CD4-positive, alpha-beta T cell (primary cell): ENCODE results near the gene ORM1. TPM values are rescaled to one million over a fixed set of nuclear protein-coding genes. Genes with fewer than 3 reads are reported as not detected.

Source experiments
- ATAC-seq: fragments of 200-7000 bp; cut with Tn5 transposase; one replicate; pipeline ENCODE4 v1.10.0; 2022; ENCODE audit warnings: mild to moderate bottlenecking; ENCODE audit not compliant: poor library complexity
- CTCF ChIA-PET: fragments of 350-600 bp; sonication (Branson Sonifier 250); formaldehyde crosslinking; loops from one replicate; lab custom pipeline; 2021; ENCODE audit warnings: antibody characterized with exemption, inconsistent platforms; lab: Charles Lee
- POLR2A ChIA-PET: fragments of 350-600 bp; sonication (Branson Sonifier 250); formaldehyde crosslinking; loops from one replicate; lab custom pipeline; 2021; ENCODE audit warnings: antibody characterized with exemption, inconsistent platforms; lab: Charles Lee
- DNase-seq, 14 experiments: peaks; one replicate each; pipeline ENCODE4 v3.0.0-alpha.2; 2013 to 2020; ENCODE audit warnings: mixed read lengths in 2 of 14
- H3K27ac ChIP-seq, 2 donors: one replicate each; pipeline versions ENCODE4 v1.5.1 to v1.7.0; 2013; ENCODE audit warnings: low read length in 2 of 2, low read depth in 1 of 2, mild to moderate bottlenecking in 1 of 2
- H3K27me3 ChIP-seq, 2 experiments: 1 replicate in 1 of 2; 2 replicates in 1 of 2; pipeline versions ENCODE4 v1.6.1 to v1.7.0; 2013; ENCODE audit warnings: low read length in 2 of 2, control low read depth in 1 of 2, mild to moderate bottlenecking in 1 of 2, moderate library complexity in 1 of 2; ENCODE audit not compliant: insufficient read depth in 2 of 2, control insufficient read depth in 1 of 2
- H3K36me3 ChIP-seq: one replicate; pipeline ENCODE4 v1.6.1; 2013; ENCODE audit warnings: low read length, control low read depth; ENCODE audit not compliant: insufficient read depth
- H3K4me1 ChIP-seq: one replicate; pipeline ENCODE4 v1.6.1; 2013; ENCODE audit warnings: low read length, control low read depth; ENCODE audit not compliant: insufficient read depth
- H3K4me3 ChIP-seq: one replicate; pipeline ENCODE4 v1.5.1; 2013; ENCODE audit warnings: mild to moderate bottlenecking, low read length, moderate library complexity
- H3K9me3 ChIP-seq, 2 experiments: 1 replicate in 1 of 2; 2 replicates in 1 of 2; pipeline versions ENCODE4 v1.6.1 to v1.7.0; 2013; ENCODE audit warnings: low read length in 2 of 2, mild to moderate bottlenecking in 2 of 2, control low read depth in 1 of 2, moderate library complexity in 1 of 2; ENCODE audit not compliant: control insufficient read depth in 1 of 2, insufficient read depth in 1 of 2
- H3K27ac Mint-ChIP-seq: one replicate; pipeline ENCODE4 v1.8.0; 2020; ENCODE audit warnings: mixed read lengths
- H3K27me3 Mint-ChIP-seq: one replicate; pipeline ENCODE4 v1.8.0; 2021; ENCODE audit warnings: mixed read lengths
- H3K36me3 Mint-ChIP-seq: one replicate; pipeline ENCODE4 v1.8.0; 2021; ENCODE audit warnings: low read depth, mixed read lengths
- H3K4me1 Mint-ChIP-seq: one replicate; pipeline ENCODE4 v1.8.0; 2021; ENCODE audit warnings: low read depth, mixed read lengths
- H3K4me3 Mint-ChIP-seq: one replicate; pipeline ENCODE4 v1.8.0; 2020; ENCODE audit warnings: mild to moderate bottlenecking, mixed read lengths
- H3K9me3 Mint-ChIP-seq: one replicate; pipeline ENCODE4 v1.8.0; 2020; ENCODE audit warnings: mixed read lengths
- intact Hi-C, 2 experiments: fragments of 100-400 bp; cut with DNase I in 1 of 2; cut with micrococcal nuclease in 1 of 2; formaldehyde crosslinking; loops; one replicate each; pipeline versions ENCODE4 v1.15.1 to v1.9.0; 2023 to 2025; cut with DNase I, micrococcal nuclease
- total RNA-seq, 174 experiments: library from RNA in 2 of 174; stranded (reverse) in 2 of 174; gene quantifications; one replicate each; pipeline ENCODE4 v1.2.3 and lab custom pipeline; 2021 to 2026
- TF ChIP-seq, protein P1 (sequence below): fragments of 200-600 bp; IDR thresholded peaks from one replicate; pipeline ENCODE4 v1.8.0; 2022; ENCODE audit warnings: antibody characterized with exemption, mild to moderate bottlenecking

ORM1 gene
- total RNA-seq, 2 experiments from 2014 or later: not detected

DNA sequence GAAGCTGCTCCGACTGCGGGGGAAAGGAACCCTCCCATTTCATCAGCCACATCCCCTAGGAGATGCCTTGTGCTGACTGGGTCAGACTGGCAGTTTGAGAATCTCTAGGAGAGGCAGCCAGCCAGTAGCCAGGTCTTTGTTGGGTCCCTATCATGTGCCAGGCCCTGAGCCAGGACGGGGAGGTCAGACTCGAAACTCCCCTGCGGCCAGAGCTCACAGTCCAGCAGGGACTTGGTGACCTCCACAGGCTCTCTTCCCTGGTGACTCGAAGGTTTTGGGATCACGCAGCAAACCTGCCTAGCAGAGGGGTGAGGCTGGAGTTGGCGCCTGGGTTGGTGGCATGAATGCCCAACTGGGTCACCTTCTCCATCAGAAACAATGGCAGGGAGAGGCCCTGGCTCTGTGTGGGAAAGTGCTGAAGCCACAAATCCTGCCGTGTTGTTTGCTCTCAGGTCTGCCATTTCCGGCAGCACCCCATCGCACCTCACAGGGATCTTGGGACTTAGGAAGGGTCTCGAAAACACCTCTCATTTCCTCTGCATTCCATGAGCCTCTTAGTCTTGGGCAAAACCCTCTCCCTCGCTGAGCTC, 14.4 kb upstream of the ORM1 start:
- no peak overlapping the region for H3K4me3 ChIP-seq
- no peak overlapping the region for H3K27ac ChIP-seq
- intact Hi-C loops: no loop called here
- CTCF ChIA-PET: no interaction called here
- ATAC-seq: no peak
- no peaks in the 10 kb centered on the region for H3K9me3 ChIP-seq
- Mint-ChIP-seq H3K36me3 (no peaks in the 10 kb centered on the region), H3K27me3 (no peaks in the 10 kb centered on the region), H3K4me1 (peaks cover 4% of the 10 kb centered on the region), H3K9me3 (no peaks in the 10 kb centered on the region), H3K27ac (no peak overlapping the region), H3K4me3 (no peak overlapping the region)
- no peaks in the 10 kb centered on the region for H3K36me3 ChIP-seq
- TF ChIP-seq, protein P1, sequence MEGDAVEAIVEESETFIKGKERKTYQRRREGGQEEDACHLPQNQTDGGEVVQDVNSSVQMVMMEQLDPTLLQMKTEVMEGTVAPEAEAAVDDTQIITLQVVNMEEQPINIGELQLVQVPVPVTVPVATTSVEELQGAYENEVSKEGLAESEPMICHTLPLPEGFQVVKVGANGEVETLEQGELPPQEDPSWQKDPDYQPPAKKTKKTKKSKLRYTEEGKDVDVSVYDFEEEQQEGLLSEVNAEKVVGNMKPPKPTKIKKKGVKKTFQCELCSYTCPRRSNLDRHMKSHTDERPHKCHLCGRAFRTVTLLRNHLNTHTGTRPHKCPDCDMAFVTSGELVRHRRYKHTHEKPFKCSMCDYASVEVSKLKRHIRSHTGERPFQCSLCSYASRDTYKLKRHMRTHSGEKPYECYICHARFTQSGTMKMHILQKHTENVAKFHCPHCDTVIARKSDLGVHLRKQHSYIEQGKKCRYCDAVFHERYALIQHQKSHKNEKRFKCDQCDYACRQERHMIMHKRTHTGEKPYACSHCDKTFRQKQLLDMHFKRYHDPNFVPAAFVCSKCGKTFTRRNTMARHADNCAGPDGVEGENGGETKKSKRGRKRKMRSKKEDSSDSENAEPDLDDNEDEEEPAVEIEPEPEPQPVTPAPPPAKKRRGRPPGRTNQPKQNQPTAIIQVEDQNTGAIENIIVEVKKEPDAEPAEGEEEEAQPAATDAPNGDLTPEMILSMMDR: no peak
- POLR2A ChIA-PET: no interaction called here
- H3K4me1 ChIP-seq: peaks cover 6% of the 10 kb centered on the region
- DNase-seq: no peak
- H3K27me3 ChIP-seq: no peaks in the 10 kb centered on the region

DNA sequence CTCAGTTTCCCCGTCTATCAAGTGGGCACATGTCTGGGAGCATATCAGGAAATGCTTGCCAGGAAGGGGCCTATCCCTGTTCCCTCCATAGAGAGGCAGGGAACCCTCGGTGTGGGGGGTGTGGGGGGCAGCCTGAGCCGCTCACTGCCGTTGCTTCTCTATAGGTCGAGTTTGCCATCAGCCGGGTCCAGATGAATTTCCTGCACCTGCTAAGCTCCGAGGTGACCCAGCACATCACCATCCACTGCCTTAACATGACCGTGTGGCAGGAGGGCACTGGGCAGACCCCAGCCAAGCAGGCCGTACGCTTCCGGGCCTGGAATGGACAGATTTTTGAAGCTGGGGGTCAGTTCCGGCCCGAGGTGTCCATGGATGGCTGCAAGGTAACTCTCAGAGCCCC, 13.8 kb upstream of the ORM1 start:
- Mint-ChIP-seq H3K27me3 (no peaks in the 10 kb centered on the region), H3K4me3 (no peak overlapping the region), H3K27ac (no peak overlapping the region), H3K36me3 (no peaks in the 10 kb centered on the region), H3K9me3 (no peaks in the 10 kb centered on the region), H3K4me1 (peaks cover 4% of the 10 kb centered on the region)
- CTCF ChIA-PET: no interaction called here
- POLR2A ChIA-PET: no interaction called here
- no peaks in the 10 kb centered on the region for H3K36me3 ChIP-seq
- no peak overlapping the region for H3K4me3 ChIP-seq
- ATAC-seq (no peak), DNase-seq (peak in 1 of 14 experiments; percentile 25)
- intact Hi-C loops: no loop called here
- TF ChIP-seq, protein P1: no peak
- H3K27me3 ChIP-seq: no peaks in the 10 kb centered on the region
- H3K4me1 ChIP-seq: peaks cover 6% of the 10 kb centered on the region
- H3K9me3 ChIP-seq: no peaks in the 10 kb centered on the region
- no peak overlapping the region for H3K27ac ChIP-seq

DNA sequence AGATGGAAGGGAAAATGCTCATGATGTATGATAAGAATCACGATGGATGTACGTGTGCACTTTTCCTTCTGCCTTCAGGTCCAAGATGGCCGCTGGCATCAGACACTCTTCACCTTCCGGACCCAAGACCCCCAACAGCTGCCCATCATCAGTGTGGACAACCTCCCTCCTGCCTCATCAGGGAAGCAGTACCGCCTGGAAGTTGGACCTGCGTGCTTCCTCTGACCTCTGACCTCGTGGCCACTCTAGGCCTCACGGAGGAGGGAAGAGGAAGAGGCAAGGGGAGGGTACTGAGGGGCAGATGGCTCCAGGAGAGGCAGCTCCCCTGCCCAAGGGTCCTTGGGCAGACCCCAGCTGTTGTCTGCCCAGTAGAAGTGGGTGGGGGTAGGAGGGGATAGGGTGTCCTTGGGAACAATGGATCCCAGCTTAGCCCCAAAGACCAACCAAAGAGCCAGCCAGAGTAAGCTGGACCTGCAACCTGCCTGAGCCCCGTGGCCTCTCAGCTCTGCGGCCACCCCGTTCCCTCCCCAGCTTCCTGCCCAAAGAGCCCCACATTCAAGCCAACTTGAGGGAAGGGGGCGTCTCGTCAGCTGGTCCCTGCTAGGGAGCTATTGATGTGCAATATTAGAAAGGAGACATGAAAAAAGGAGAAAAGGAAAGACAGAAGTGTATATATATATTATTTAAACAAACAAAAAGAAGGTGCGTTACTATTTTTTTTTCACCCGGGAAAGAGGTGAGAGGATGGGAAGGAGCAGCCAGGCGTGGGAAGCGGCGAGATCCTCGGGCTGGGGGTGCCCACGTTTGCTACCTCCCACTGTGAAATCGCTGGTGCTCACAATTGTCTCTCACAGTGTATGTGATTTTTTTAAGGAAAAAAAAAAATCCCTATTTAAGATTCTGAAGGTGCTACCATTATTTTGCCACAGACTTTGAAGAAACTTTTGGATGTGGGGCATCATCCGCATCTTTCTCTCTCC, 12.1 kb upstream of the ORM1 start:
- no peak for DNase-seq
- no peak overlapping the region for H3K27ac Mint-ChIP-seq
- TF ChIP-seq, protein P1: no peak

More for the DNA sequence above, 12.1 kb upstream of the ORM1 start:
- ChIA-PET CTCF (no interaction called here), POLR2A (no interaction called here)
- Histone ChIP-seq H3K4me1 (peaks cover 3% of the 10 kb centered on the region), H3K27ac (no peak overlapping the region), H3K27me3 (no peaks in the 10 kb centered on the region), H3K4me3 (no peak overlapping the region), H3K9me3 (peaks cover 0 to 5% of the 10 kb centered on the region in 2 experiments), H3K36me3 (no peaks in the 10 kb centered on the region)
- Mint-ChIP-seq H3K4me3 (no peak overlapping the region), H3K9me3 (no peaks in the 10 kb centered on the region), H3K4me1 (peaks cover under 1% of the 10 kb centered on the region), H3K27me3 (no peaks in the 10 kb centered on the region), H3K36me3 (no peaks in the 10 kb centered on the region)
- no peak for ATAC-seq
- intact Hi-C loops: loop anchor here in 1 of 2 experiments (10.0 kb wide), 1 partner anchor 714 kb away; no protein-coding TSS in a partner anchor
